ENCODE data around the gene P2RX7.

Gene P2RX7

GRCh38 chr12:121232977-121233627, 100.4 kb downstream of the P2RX7 start:
- no peak overlapping the region for H3K9ac ChIP-seq (ENCODE audit: low read length)
- no peaks in the 10 kb centered on the region for H3K9me2 ChIP-seq (replicated peaks; ENCODE audit: insufficient read depth, low read length)
- no peaks in the 10 kb centered on the region for H3K4me1 ChIP-seq (ENCODE audit: low read length)
- no peaks in the 10 kb centered on the region for H3F3A ChIP-seq (ENCODE audit: insufficient read depth, low read length)
- no peak for TF ChIP-seq CTCF (IDR thresholded peaks at IDR 0.05; ENCODE audit: low read length)
- TF ChIP-seq EZH2phosphoT487 (IDR thresholded peaks at IDR 0.05; ENCODE audit: low read length): no peak
- TF ChIP-seq EZH2 (optimal IDR thresholded peaks at IDR 0.05; ENCODE audit: low read depth, low read length): no peak
- H3K27ac ChIP-seq (ENCODE audit: low read length): no peak overlapping the region
- no peak overlapping the region for H2AFZ ChIP-seq (ENCODE audit: low read length)
- no peaks in the 10 kb centered on the region for H3K27me3 ChIP-seq (replicated peaks; ENCODE audit: insufficient read depth, low read length)
- H4K20me1 ChIP-seq (ENCODE audit: insufficient read depth, low read length): no peaks in the 10 kb centered on the region
- no peaks in the 10 kb centered on the region for H3K9me3 ChIP-seq (replicated peaks; ENCODE audit: insufficient read depth, low read length)
- no peak overlapping the region for H3K4me2 ChIP-seq (ENCODE audit: low read depth, low read length)
- no peak overlapping the region for H3K4me3 ChIP-seq (ENCODE audit: low read length)
- no peak for DNase-seq
- no peaks in the 10 kb centered on the region for H3K79me2 ChIP-seq (ENCODE audit: low read length)
- no peaks in the 10 kb centered on the region for H3K36me3 ChIP-seq (replicated peaks; ENCODE audit: insufficient read depth, low read length)

GRCh38 chr12:121233628-121234020, 100.9 kb downstream of the P2RX7 start:
- DNase-seq: no peak
- H3K79me2 ChIP-seq (ENCODE audit: low read length): no peaks in the 10 kb centered on the region
- H3K4me2 ChIP-seq (ENCODE audit: low read depth, low read length): no peak overlapping the region
- H3K4me3 ChIP-seq (ENCODE audit: low read length): no peak overlapping the region
- no peak overlapping the region for H3K9ac ChIP-seq (ENCODE audit: low read length)
- no peak overlapping the region for H2AFZ ChIP-seq (ENCODE audit: low read length)
- no peaks in the 10 kb centered on the region for H3K4me1 ChIP-seq (ENCODE audit: low read length)
- no peaks in the 10 kb centered on the region for H3K36me3 ChIP-seq (replicated peaks; ENCODE audit: insufficient read depth, low read length)
- TF ChIP-seq EZH2 (optimal IDR thresholded peaks at IDR 0.05; ENCODE audit: low read depth, low read length): no peak
- TF ChIP-seq EZH2phosphoT487 (IDR thresholded peaks at IDR 0.05; ENCODE audit: low read length): no peak
- no peak for TF ChIP-seq CTCF (IDR thresholded peaks at IDR 0.05; ENCODE audit: low read length)
- no peaks in the 10 kb centered on the region for H3K9me2 ChIP-seq (replicated peaks; ENCODE audit: insufficient read depth, low read length)
- no peaks in the 10 kb centered on the region for H3F3A ChIP-seq (ENCODE audit: insufficient read depth, low read length)
- H3K27ac ChIP-seq (ENCODE audit: low read length): no peak overlapping the region
- no peaks in the 10 kb centered on the region for H3K27me3 ChIP-seq (replicated peaks; ENCODE audit: insufficient read depth, low read length)
- no peaks in the 10 kb centered on the region for H3K9me3 ChIP-seq (replicated peaks; ENCODE audit: insufficient read depth, low read length)
- H4K20me1 ChIP-seq (ENCODE audit: insufficient read depth, low read length): no peaks in the 10 kb centered on the region

GRCh38 chr12:121236776-121237175, 104.1 kb downstream of the P2RX7 start:
- H3K4me2 ChIP-seq (ENCODE audit: low read depth, low read length): no peak overlapping the region
- TF ChIP-seq CTCF (IDR thresholded peaks at IDR 0.05; ENCODE audit: low read length): no peak
- TF ChIP-seq EZH2 (optimal IDR thresholded peaks at IDR 0.05; ENCODE audit: low read depth, low read length): no peak
- no peak for TF ChIP-seq EZH2phosphoT487 (IDR thresholded peaks at IDR 0.05; ENCODE audit: low read length)
- H2AFZ ChIP-seq (ENCODE audit: low read length): no peak overlapping the region
- no peak overlapping the region for H3K9ac ChIP-seq (ENCODE audit: low read length)
- H3K4me1 ChIP-seq (ENCODE audit: low read length): no peaks in the 10 kb centered on the region
- no peak overlapping the region for H3K27ac ChIP-seq (ENCODE audit: low read length)
- DNase-seq: no peak
- no peaks in the 10 kb centered on the region for H3K9me2 ChIP-seq (replicated peaks; ENCODE audit: insufficient read depth, low read length)
- H3K9me3 ChIP-seq (replicated peaks; ENCODE audit: insufficient read depth, low read length): no peaks in the 10 kb centered on the region
- H3K4me3 ChIP-seq (ENCODE audit: low read length): no peak overlapping the region
- H4K20me1 ChIP-seq (ENCODE audit: insufficient read depth, low read length): no peaks in the 10 kb centered on the region
- H3F3A ChIP-seq (ENCODE audit: insufficient read depth, low read length): no peaks in the 10 kb centered on the region
- no peaks in the 10 kb centered on the region for H3K79me2 ChIP-seq (ENCODE audit: low read length)
- H3K36me3 ChIP-seq (replicated peaks; ENCODE audit: insufficient read depth, low read length): no peaks in the 10 kb centered on the region
- no peaks in the 10 kb centered on the region for H3K27me3 ChIP-seq (replicated peaks; ENCODE audit: insufficient read depth, low read length)
